ENCODE data around the gene CYP4B1. TPM values are rescaled to one million over a fixed set of nuclear protein-coding genes. Genes with fewer than 3 reads are reported as not detected.

The CYP4B1 gene
- total and polyA plus RNA-seq, 8 donors: 0.25 to 5.8 (median 1.4) TPM; not detected in 1

- no peak for FAIRE-seq
- Histone ChIP-seq H3K4me1 (peaks cover 7 to 15% (median 10%) of the 10 kb centered on the region in 3 donors), H3K27me3 (no peaks in the 10 kb centered on the region), H3K27ac (no peak overlapping the region), H3K36me3 (no peaks in the 10 kb centered on the region), H3K4me3 (no peak overlapping the region), H3K9me3 (no peaks in the 10 kb centered on the region)
- DNase-seq: no peak
- intact Hi-C loops (cut with DNase I): no loop called here
- TF ChIP-seq CTCF (IDR thresholded peaks at IDR 0.05): no peak
- ATAC-seq: no peak
These were observed 37.1 kb upstream of the CYP4B1 start for GRCh38 chr1:46761740-46762139.

- WGBS, 2 donors: 62 to 83% methylated on average over 2 of the region's 2 CpGs
- intact Hi-C loops (cut with DNase I): no loop called here
- no peak for ATAC-seq
- no peaks in the 10 kb centered on the region for H3K4me1 ChIP-seq
- no peaks in the 10 kb centered on the region for H3K9me3 ChIP-seq
- no peaks in the 10 kb centered on the region for H3K36me3 ChIP-seq
- no peaks in the 10 kb centered on the region for H3K27me3 ChIP-seq
- no peak overlapping the region for H3K27ac ChIP-seq
- no peak for DNase-seq
- no peak for FAIRE-seq
- H3K4me3 ChIP-seq: no peak overlapping the region
- no peak for TF ChIP-seq CTCF (IDR thresholded peaks at IDR 0.05)
These were observed 34.4 kb upstream of the CYP4B1 start for GRCh38 chr1:46764402-46764801.

GRCh38 chr1:46767649-46768282 lies 31.1 kb upstream of the CYP4B1 start:
- Histone ChIP-seq H3K9me3 (no peaks in the 10 kb centered on the region), H3K27ac (no peak overlapping the region), H3K27me3 (no peaks in the 10 kb centered on the region), H3K4me1 (no peaks in the 10 kb centered on the region), H3K36me3 (no peaks in the 10 kb centered on the region), H3K4me3 (no peak overlapping the region)
- TF ChIP-seq CTCF (IDR thresholded peaks at IDR 0.05): no peak
- DNase-seq: no peak
- no peak for ATAC-seq
- WGBS, 2 donors: 40 to 50% methylated on average over 4 of the region's 4 CpGs
- FAIRE-seq: no peak
- intact Hi-C loops (cut with DNase I): no loop called here

GRCh38 chr1:46768445-46768844 lies 30.4 kb upstream of the CYP4B1 start:
- no peak overlapping the region for H3K4me3 ChIP-seq
- DNase-seq (no peak), ATAC-seq (no peak), FAIRE-seq (no peak)
- H3K27me3 ChIP-seq: no peaks in the 10 kb centered on the region
- no peaks in the 10 kb centered on the region for H3K4me1 ChIP-seq
- H3K36me3 ChIP-seq: no peaks in the 10 kb centered on the region
- H3K27ac ChIP-seq: no peak overlapping the region
- no peaks in the 10 kb centered on the region for H3K9me3 ChIP-seq
- no peak for TF ChIP-seq CTCF (IDR thresholded peaks at IDR 0.05)
- WGBS, 2 donors: 77 to 79% methylated on average over 5 of the region's 5 CpGs
- intact Hi-C loops (cut with DNase I): no loop called here

GRCh38 chr1:46769028-46769740 lies 29.7 kb upstream of the CYP4B1 start:
- H3K27ac ChIP-seq: no peak overlapping the region
- no peak overlapping the region for H3K4me3 ChIP-seq
- no peaks in the 10 kb centered on the region for H3K4me1 ChIP-seq
- FAIRE-seq: no peak
- ATAC-seq: no peak
- H3K36me3 ChIP-seq: no peaks in the 10 kb centered on the region
- no peaks in the 10 kb centered on the region for H3K27me3 ChIP-seq
- H3K9me3 ChIP-seq: no peaks in the 10 kb centered on the region
- no peak for DNase-seq
- intact Hi-C loops (cut with DNase I): no loop called here
- no peak for TF ChIP-seq CTCF (IDR thresholded peaks at IDR 0.05)

Data from pancreas (tissue), 10 donors.